Stimulated activated CD8-positive, alpha-beta memory T cell treated with anti-CD3 and anti-CD28 coated beads, Interleukin-7, amount 100 ng/mL, for 4 hours (primary cell): ENCODE measurements around the gene PDE6C.

ENCODE experiments used
- DNase-seq, 2 donors: peaks; one replicate each; pipeline ENCODE4 v3.0.0-alpha.2; 2020; ENCODE audit warnings: low read depth in 2 of 2

PDE6C gene

DNA sequence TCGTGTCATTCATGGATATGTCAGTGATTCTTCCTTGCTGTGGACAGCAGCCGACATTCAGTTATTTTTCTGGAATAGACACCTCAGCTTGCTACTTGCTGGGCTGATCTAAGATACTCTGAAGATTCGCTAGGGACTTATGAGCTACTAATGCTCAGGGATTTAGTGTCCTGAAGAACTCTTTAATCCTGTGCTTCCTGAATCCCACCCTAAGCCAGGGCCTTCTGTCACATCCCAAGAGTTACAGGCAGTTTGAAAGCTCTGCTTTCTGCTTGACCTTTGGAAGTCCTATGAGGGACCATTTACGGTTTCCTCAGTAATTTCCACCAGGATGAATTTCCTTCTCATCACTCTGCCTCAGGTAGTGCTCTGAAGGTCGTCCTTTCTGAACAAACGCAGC lies at the start of gene PDE6C:
Gene PDE6C (plus strand): TSS at position 227 of the 400 bp plus-strand sequence. CDS start 189 bp downstream, outside the sequence.
- DNase-seq: no peak

DNA sequence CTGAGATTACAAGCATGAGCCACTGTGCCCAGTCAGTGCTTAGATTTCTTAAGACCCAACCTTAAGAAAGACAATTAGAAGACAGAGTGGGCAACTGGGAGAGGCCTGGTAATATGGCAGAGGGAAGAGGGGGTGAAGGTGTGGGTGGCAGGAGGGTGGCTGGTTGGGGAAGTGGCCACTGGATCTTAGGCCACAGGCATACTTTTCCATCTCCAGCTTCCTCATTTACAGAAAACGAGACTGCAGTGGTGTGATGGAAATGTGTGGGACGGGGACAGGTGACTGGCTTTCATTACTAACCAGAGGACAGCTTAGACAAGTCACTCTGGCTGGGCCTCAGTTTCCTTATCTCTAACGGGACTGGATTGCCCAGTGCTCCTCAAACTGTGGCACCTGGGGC lies 46.9 kb upstream of the PDE6C start:
- DNase-seq: no peak

GRCh38 chr10:93566435-93567276 lies 45.7 kb upstream of the PDE6C start, which contains the start of gene FFAR4:
Gene FFAR4, plus strand, starts transcription at chr10:93566665. Its CDS starts 56 bp downstream, at chr10:93566721.
- no peak for DNase-seq

DNA sequence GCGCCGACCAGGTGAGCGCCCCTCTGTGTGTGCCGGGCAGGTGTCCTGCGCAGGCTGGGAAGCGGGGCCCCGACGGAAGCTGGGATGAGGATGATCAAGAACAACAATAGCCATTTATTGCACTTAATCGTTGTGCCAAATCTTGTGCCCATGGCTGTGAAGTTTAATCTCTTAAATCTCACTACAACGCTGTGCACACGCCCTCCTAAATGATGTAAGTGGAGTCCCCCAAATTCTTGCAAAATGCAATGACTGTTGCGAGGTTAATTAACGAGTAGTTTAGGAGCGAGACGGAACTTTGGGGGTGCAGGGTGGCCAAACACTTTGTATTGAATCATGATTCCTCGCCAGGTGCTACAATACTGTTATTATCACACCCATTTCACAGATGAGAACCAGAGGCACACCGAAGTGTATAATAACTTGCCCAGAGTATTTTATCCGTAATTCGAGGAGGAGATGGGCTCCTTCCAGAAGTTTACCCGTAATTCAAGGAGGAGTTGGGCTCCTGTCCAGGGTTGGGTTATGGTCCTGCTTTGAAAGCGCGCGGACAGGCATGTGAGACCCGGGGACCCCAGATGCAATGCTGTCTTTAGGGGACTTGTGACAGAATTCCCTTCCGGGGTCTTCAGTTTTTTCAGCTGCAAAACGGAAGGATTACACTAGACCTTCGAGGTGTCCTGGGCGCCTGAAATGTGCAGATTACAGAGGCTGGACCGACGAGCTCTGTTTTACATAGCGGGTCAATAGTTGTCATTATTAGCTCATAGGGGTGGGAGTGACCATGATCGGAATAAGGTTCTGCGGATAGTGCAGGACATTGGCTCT lies 44.8 kb upstream of the PDE6C start:
- DNase-seq: no peak

GRCh38 chr10:93568105-93568390 lies 44.3 kb upstream of the PDE6C start:
- DNase-seq: no peak

DNA sequence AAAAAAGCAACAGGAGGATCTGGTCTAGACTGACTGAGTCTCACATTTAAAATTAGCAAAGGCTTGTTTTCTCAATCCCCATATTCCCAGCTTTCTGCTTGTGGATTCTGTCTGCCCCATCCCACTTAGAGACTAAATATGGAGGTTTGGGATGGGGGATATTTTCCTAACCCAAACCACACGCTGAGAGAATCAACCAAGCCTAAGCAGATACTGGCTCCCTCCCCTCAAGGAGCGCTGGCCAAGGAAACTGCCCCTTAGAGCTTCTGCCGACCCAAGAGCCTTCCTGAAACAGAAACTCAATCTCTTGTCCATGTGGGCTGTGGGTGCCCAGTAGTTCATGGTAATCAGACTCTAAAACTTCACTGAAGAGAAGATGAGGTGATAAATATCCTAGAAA lies 42.0 kb upstream of the PDE6C start:
- no peak for DNase-seq

DNA sequence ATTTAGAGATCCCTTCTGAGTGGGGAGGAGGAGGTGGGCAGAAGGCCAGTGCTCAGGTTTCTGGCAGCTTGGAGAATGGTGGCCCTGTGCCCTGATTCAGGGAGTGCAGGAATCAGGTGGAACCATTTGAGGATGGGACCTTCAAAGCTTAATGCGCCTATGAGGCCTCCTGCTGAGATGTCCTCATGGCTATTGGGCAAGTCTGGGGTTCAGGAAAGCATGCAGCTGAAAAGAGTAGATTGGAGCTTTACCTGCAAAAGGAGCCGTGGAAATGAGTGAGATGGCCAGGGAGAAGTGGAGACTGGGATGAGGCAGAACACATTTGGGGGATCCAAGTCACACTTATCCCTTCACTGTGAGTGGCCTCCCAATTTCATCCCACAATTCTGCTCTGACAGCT lies 39.7 kb upstream of the PDE6C start:
- DNase-seq: no peak

DNA sequence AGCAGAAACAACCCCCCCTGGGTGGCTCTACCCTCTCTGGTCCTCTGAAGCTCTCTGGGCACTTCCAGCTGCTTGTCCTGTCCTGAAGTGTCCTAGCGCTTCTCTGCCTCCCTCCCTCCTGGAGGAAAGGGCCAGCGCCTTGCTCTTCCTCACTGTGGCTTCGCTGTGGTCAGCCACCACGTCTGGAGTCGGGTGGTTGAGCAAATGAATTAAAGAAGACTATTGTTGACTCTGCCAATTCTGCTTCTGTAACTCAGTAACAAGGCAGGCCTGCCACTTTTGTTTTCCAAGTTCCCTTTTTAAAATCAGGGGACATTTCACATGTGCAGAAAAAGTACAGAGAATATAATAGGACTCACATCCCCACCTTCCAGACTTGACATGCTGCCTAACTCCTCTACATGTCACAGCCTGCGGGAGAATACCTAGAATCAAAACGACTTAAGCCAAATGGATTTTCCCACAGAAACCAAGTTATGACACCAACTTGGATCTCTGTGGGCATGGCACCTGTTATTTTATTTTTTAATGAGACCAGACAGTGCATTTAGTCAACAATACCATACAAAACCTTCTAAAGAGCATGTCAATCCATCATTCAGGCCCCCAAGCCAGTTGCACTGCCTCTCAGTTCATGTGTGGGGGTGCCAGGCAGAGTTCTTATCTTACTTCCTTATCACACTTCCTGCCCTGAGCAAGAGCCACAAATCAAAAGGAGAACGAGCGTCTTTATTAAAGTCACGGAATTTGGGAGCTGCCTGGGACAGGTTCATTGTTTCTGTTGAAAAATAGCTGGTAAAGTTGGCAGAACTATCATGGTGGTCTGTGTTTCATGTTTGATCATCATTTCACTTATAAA lies 39.1 kb upstream of the PDE6C start:
- no peak for DNase-seq

DNA sequence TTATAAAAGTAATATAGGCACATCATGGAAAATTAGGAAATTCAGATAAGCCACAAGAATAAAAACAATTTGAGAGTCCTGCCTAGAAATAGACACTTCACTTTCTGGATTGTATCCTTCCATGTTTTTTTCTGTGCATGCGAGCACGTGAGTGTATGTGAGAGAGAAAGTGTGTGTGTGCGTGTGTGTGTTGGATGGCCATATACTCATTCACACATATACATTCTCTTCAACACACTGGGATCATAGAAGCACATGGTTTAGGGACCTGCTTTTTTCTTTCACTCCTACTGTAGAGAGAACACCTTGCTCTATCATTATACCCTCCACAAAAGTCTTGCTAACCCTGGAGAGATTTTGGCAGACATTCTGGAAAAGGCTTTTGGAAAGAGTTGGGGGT lies 38.4 kb upstream of the PDE6C start:
- no peak for DNase-seq

- no peak for DNase-seq
These were observed 35.4 kb upstream of the PDE6C start for GRCh38 chr10:93576888-93577287.

- DNase-seq: no peak
These were observed 34.8 kb upstream of the PDE6C start for GRCh38 chr10:93577565-93577964.

DNA sequence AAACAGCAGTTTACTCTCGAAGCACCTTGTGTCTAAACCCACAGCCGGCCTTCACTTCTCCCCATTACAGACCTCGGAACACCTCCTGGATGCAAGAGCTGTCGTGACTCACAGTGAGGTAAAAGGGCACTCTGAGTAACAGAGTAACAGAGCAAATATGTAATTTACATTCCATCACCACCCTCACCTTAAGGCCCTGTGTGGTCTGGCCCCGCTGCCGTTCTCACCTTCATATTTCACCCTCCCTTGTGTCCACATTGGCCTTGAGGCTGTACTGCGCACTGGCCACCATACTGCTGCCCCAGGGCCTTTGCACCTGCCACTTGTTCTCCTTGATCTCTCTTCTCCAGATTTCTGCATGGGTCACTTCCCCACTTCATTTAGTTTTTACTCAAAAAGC lies 33.2 kb upstream of the PDE6C start:
- no peak for DNase-seq

- DNase-seq: no peak
These were observed 32.2 kb upstream of the PDE6C start for GRCh38 chr10:93579985-93580711.

- DNase-seq: no peak
These were observed 31.5 kb upstream of the PDE6C start for GRCh38 chr10:93580828-93581227.

DNA sequence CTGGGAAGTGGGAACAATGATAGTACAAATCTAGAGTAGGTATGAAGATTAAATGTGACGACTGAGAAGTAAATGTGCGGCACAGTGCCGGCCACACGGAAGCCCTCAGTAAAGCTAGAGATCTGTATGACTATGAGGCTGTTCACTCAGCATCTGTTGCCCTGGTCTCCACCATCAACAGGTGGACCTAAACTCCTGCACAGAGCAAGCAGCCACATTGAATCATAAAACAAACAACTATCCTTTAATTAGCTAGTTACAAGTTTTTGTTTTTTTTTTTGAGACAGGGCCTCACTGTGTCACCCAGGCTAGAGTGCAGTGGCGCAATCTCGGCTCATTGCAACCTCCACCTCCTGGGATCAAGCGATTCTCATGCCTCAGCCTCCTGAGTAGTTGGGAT lies 27.9 kb upstream of the PDE6C start:
- DNase-seq: no peak

DNA sequence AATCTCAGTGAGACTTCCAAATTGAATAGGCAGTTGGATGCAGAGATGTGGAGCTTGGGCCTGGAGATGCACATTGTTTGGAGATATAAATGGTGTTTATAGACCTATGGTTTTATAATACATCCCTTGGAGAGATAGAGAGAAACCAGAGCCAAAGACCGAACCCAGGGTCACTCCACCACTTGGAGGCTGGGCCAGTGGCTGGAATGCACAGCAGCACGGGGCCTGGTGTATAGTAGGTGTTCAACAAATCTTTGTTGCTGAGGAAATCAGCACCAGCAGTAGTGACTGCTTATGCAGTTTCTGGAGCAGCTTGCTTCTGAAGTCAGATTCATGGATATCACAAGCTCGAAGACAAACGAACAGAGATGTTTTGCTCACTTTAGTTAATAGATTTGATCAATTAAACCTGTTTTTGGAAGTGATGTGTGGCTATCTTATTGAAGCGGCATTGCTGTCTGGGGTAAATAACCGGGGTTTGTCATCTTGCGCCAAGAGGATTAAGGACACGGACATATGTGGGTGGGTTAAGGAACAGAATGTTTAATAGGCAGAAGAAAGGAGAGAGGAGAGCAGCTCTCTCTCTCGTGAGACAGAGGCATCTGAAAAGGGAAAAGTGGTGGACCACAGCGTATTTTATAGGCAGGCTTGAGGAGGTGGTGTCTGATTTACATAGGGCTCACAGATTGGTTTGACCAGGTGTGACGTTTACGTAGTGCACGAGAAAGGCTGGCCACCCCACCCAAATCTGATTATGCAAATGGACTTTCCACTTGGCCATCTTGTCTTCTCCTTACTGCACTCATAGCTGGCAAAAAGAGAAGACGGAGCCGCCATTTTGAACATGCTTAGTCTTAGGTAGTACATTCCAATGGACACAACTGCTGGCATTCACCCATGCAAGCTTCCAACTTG lies 22.4 kb upstream of the PDE6C start:
- DNase-seq: no peak

DNA sequence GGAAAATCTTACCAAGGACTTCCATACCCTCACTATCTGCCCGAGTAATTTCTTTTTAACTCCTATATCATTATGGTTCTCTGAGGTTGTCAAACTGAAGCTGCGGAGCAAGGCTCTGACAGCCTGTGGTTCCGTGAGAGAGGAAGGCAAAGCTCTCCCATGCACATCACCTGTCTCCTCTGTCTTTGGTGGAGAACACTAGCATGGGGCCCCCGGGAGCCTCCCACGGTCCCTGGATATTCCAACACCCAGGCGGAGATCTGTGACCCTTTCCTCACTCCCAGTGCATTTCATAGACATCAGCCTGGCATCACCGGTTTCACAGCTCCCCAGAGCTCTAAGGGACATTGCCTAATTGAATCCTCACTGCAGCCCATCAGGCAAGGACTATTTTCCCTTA lies 21.7 kb upstream of the PDE6C start:
- no peak for DNase-seq

DNA sequence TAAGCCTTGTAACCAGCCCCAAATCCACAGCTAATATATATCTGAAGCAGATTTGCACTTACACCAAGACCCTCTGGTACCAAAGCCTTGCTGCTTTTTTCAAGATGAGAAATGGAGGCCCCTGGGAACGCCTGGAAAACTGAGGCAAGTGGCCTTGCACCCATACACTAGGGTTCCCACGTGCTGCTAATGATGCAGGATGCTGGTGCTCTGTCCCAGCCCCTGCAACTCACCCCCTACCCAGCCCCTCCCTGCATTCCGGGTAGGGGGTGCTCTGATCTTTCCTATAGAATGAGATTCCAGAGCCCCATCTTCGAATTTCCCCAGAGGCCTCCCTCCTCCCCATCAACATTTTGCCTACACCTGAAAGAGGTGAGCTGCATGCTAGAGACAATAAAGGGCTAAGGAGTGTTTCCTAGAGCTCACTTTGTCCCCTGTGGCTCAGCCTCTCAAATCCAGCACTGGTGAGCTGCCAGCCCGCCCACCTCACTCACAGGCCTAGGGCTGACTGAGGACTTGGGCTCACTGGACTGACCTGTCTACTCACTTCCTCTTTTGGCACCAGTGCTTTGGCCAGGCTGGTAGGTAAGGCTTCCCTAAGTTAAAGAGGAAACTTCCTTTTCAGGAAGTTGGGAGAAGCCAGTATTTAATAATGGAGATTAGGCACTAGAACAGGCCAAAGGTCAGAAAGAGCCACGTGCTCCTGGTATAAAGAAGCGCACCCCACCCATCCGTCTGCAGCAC lies 21.1 kb upstream of the PDE6C start:
- DNase-seq: no peak

DNA sequence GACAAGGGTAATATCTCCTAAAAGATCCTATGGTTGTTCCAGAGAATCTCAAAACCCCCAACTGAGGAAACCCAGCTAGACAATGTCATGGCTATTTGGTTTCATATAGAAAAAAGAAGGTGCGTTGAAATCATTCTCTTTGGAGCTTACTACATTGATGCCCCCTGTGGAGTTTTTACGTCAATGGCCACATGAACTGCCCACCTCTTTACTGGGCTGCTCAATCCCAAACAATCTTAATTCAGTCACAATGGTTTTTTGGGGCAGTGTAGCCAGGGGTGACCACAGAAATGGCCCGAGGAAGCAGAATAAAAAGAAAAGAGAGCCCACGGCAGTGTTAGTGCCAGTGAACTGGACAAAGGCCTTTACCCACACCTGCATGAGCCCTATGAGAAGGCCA lies 19.1 kb upstream of the PDE6C start:
- DNase-seq: no peak

DNA sequence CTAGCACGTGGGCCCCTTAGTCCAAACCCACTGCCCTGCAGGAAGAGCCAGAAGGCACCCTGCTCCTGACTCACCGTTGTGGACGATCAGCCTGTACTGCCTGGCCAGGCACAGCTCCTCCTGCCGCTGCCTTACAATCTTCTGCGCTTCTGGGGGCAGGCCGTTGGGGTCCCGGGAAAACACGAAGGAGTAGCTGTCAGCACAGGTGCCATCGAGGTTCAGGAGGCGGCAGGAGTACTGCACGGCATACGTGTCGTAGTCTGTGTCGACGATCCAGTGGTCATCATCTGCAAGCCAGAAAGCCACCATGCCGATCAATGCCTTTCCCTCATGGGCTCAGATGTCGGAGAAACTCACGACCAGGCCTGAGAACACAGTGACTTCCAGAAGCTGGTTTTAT lies 18.6 kb upstream of the PDE6C start:
- DNase-seq: no peak
